Measurements from ENCODE around the gene DGCR6.
"Not testable (repeated sequence)": the region's sequence is repeated elsewhere in the genome, so short reads cannot be mapped to it uniquely, and the experiment has no call there.

DNA sequence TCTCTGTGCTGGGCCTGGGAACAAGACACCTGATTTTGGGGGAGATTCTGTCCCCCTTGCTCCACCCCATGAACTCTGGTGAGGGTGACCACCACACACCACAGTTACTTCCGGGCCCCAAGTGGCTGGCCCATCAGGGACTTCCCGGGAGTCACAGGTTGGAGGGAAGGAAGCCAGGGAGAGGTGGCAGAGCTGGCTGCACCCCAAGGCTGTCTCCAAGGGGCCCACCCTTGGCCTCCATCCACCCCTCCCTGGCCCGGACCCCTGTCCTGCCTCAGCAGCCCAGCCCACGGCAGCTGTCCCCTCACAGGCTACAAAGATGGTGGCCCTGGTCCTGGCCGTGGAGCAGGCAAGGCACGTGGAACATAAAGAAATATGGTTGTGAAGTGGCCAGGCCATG is 53.1 kb downstream of the DGCR6 start:
- not testable (repeated sequence) for TF ChIP-seq ELF4 (IDR thresholded peaks at IDR 0.05); ZNF384 (IDR thresholded peaks at IDR 0.05); FOXM1 (IDR thresholded peaks at IDR 0.05; ENCODE audit: borderline replicate concordance); BHLHE40 (IDR thresholded peaks at IDR 0.05; ENCODE audit: borderline replicate concordance); SUZ12 (IDR thresholded peaks at IDR 0.05)
